GM18505 (cell line): ENCODE data around the gene DDN.

ENCODE experiments used
- ATAC-seq: cut with Tn5 transposase; IDR thresholded peaks from one replicate; pipeline ENCODE4 v1.9.1; 2021; ENCODE audit not compliant: unreplicated experiment
- POLR2A ChIP-seq: IDR thresholded peaks from 4 replicates; pipeline ENCODE4 v1.6.1; 2011; ENCODE audit warnings: borderline replicate concordance; ENCODE audit not compliant: insufficient read depth, insufficient read length; ENCODE audit errors: extremely low read depth

Gene DDN

GRCh38 chr12:48969160-48969771, 29.9 kb downstream of the DDN start:
- ATAC-seq, result no peak
- no peak for TF ChIP-seq POLR2A

DNA sequence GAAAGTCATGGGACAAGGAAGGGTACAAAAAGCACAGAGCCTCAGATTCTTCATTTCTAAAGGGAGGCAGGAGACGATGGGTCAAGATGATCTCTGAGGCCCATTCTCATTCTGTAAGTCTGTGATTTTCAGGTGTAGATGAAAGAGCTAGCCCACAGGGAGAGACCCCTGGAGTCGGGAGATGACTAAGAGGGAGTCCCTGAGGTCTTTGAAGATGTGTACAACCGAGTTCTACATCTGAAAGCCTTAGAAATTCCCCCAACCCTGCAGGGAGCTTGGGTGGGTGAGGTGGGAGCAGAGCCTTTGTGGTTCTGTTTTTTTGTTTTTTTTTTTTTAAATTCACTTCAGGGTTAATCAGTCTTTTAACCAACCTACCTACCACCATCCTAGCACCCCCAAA, 30.7 kb downstream of the DDN start:
- no peak for ATAC-seq

DNA sequence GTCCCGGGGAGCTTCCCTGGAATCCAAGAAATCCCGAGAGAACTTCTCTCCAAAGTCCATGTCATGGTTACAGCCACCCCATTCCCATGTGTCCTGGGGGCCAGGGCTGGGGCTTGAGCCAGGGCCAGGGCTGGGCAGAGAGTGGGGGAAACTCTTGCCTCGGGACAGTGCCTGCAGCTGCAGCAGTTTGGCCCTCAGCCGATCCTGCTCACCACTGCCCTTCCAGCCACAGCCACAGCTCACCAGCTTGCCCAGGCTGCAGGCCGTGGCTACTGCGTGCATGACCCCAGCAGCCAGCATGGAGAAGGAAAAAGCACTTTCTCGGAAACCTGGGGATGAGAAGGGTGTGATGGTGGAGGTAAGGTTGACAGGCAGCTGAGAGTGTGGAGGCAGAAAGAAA, 31.2 kb downstream of the DDN start:
- no peak for ATAC-seq
- TF ChIP-seq POLR2A, result no peak

More for the DNA sequence above, 30.7 kb downstream of the DDN start:
- TF ChIP-seq POLR2A, result no peak

DNA sequence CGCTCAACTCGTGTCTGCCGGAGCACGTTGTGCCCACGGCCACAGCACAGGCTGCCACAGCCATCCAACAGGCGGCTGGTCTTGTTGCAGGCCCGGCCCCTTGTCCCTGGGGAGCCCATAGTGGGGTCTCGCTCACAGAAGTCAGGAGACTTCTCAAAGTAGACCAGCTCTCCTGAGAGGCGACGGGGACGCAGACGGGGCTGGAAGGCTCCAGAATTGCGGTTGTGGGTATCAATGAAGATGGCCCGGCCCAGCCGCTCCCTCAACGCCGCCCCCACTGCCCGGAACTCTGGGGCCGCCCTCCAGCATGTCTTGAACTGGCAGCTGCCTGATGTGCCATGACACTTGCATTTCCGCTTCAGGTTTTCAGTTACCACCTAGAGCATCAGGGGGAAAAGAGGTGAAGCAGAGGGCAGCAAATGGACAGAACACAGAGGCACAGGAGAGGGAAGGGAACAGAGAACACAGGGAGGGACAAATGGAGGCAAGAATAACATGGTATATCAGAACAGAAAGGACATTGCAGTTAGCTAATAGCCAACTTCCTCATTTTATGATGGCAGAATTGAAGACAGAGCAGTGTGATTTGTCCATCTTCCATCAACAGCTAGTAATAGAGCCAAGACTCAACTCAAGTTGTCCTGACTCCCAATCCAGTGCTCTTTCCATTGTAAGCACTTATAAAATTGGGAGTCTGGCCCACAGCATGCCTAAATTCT, 32.8 kb downstream of the DDN start:
- no peak for TF ChIP-seq POLR2A
- ATAC-seq, result no peak

- ATAC-seq, result no peak
- TF ChIP-seq POLR2A, result no peak
Measured at GRCh38 chr12:48965298-48965838, 33.8 kb downstream of the DDN start.

DNA sequence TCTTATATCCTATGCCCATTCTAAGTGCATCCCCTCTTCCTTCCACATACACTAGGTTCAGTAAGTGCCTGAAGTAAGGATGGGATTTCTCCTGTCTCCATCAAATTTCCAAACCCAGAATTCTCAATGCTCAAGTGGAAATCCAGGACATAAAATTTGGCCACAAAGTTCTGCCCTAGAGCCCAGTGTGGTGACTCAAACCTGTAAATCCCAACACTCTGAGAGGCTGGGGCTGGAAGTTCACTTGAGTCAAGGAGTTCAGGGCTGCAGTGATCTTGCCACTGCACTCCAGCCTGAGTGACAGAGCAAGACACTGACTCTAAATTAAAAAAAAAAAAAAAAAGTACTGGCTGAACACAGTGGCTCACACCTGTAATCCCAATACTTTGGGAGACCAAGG, 37.4 kb downstream of the DDN start:
- TF ChIP-seq POLR2A, result no peak
- ATAC-seq, result no peak

GRCh38 chr12:48961331-48961730, 37.8 kb downstream of the DDN start:
- ATAC-seq, result no peak
- TF ChIP-seq POLR2A, result no peak

- no peak for ATAC-seq
- TF ChIP-seq POLR2A, result no peak
Measured at GRCh38 chr12:48960834-48961233, 38.3 kb downstream of the DDN start.

GRCh38 chr12:48958049-48958388, 41.2 kb downstream of the DDN start:
- ATAC-seq, result no peak

DNA sequence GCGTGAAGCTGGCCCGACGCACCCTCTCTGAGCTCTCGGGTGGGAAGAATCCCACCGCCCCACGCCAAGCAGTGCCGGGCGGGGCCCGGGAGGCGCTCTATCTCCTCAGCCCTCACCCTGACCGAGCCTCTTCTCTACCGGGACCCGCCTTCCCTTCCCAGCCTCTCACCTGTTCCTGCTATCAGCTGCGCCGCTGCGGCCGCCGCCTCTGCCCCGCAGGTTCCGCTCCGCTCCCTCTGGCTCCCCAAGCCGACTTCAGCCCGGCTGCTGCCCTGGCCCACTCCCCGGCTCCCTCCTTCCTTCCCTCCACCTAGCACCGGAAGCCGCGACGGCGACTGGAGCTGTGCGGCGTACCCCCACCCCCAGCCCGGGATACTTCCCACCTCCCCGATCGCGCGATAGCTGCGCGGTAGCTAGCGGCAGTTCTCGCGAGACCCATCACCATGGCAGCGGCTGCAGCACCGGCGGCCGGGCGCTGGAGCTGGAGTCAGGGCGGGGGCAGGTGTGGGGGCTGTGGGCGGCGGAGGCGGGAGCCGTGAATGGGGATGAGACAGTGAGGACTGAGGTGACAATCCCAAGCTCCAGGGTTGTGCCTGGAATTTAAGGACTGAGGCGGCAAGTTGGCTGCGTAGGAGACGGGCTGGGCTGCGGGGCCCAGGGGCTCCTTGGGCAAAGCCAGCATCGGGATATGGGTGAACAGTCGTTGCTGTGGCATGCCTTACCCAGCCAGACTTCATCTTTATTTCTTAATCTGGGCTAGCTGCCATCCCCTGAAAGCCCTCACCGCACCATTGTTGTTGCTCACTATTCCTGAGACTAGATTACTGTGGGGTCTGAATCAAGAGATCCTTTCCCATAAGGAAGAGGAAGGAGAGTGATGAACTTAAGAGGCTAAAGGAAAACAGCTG, 41.8 kb downstream of the DDN start, which contains the start of gene ARF3:
Gene ARF3 (minus strand): TSS at position 347 of the 908 bp plus-strand sequence. CDS start 16,392 bp downstream, outside the sequence.
- TF ChIP-seq POLR2A, result peak; percentile 71
- peak; percentile 89 for ATAC-seq

More at GRCh38 chr12:48958049-48958388, 41.2 kb downstream of the DDN start:
- no peak for TF ChIP-seq POLR2A

DNA sequence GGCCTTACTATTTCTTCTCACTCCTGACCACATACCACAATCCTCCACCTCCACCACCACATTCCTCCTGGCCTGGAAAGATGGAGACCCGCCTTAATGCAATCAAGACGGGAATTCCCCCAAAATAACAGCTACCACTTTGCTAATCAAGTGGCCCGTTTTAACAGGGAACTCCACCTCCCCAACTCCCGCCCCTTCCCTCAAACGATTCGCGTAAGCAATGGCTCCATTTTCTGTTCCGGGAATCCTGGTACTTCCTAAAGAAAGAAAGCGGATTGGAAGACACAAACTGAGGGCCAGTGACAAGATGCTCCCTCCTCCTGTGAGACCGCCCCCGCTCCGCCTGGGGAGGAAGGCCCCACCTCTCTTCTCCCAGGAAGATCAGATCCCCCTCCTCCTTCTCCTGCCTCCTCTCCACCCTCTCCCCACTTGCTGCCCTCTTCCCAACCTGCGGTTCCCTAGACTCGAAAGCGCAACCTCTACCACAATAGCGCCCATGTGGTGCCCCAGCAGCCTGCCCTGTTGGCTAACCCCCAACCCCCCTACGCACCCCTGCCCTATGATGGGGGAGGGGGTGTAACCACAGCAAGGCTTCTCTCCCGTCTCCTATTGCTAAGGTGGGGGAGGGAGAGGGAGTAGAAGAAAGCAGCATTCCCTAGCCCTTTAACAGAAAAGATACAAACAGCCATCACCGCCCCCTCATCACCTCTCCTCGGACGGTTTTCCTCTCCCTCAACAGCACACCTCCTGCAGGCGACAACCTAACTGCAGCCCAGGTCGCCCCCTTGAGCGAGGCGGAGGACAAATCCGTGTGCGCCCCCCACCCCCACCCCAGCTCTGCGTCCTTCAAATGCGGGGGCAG, 42.7 kb downstream of the DDN start:
- ATAC-seq, result no peak
- no peak for TF ChIP-seq POLR2A

DNA sequence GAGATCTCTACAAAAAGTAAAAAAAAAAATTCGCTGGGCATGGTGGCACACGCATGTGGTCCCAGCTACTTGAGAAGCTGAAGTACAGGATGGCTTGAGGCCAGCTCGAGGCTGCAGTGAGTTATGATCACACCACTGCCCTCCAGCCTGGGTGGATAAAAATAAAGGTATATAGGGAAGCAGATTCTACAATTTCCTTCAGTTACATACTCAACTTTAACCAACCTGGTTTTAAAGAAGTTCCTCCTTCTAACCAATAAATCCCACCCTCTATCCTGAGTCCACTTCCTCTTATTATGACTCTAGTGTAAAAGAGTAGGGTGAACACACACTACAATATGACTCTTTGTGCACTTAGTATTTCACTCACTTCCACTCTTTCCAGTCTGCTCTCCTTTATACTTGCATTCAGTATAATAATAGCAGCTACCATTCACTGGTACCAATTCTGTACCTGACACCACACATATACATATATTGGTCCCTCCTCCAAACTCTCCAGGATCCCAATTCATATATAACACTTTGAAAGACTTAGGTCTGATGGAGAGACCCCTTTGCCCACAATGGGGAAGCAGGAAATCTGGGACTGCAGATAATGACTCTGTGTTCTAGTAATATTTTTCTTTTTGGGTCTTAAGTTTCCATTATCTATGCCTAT, 44.2 kb downstream of the DDN start:
- ATAC-seq, result no peak
- no peak for TF ChIP-seq POLR2A

GRCh38 chr12:48954061-48954460, 45.1 kb downstream of the DDN start:
- no peak for ATAC-seq
- TF ChIP-seq POLR2A, result no peak

- TF ChIP-seq POLR2A, result no peak
- no peak for ATAC-seq
Measured at GRCh38 chr12:48952691-48953090, 46.5 kb downstream of the DDN start.
